ENCODE measurements around the gene CCDC97.

CCDC97 gene

GRCh38 chr19:41265395-41266153 is 44.4 kb upstream of the CCDC97 start:
- DNase-seq (ENCODE audit: insufficient read length, low spot score) (no peak), FAIRE-seq (no peak)
- TF ChIP-seq, protein P1, sequence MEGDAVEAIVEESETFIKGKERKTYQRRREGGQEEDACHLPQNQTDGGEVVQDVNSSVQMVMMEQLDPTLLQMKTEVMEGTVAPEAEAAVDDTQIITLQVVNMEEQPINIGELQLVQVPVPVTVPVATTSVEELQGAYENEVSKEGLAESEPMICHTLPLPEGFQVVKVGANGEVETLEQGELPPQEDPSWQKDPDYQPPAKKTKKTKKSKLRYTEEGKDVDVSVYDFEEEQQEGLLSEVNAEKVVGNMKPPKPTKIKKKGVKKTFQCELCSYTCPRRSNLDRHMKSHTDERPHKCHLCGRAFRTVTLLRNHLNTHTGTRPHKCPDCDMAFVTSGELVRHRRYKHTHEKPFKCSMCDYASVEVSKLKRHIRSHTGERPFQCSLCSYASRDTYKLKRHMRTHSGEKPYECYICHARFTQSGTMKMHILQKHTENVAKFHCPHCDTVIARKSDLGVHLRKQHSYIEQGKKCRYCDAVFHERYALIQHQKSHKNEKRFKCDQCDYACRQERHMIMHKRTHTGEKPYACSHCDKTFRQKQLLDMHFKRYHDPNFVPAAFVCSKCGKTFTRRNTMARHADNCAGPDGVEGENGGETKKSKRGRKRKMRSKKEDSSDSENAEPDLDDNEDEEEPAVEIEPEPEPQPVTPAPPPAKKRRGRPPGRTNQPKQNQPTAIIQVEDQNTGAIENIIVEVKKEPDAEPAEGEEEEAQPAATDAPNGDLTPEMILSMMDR (IDR thresholded peaks at IDR 0.05; ENCODE audit: insufficient read depth, missing control alignments): no peak

DNA sequence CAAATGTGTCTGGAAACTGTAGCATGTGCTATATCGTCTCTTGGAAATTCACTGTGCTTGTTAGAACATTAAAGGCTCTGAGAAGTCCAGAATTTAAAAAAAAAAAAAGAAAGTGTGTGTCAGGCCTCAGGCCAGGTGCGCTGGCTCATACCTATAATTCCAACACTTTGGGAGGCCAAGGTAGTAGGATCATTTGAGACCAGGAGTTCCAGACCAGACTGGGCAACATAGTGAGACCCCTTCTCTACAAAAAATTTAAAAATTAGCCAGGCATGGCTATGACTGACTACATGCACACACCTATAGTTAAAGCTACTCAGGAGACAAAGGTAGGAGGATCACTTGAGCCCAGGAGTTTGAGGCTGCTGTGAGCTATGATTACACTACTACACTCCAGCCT is 40.9 kb upstream of the CCDC97 start:
- FAIRE-seq (no peak), DNase-seq (ENCODE audit: insufficient read length, low spot score) (no peak)
- TF ChIP-seq, protein P1 (IDR thresholded peaks at IDR 0.05; ENCODE audit: insufficient read depth, missing control alignments): no peak

DNA sequence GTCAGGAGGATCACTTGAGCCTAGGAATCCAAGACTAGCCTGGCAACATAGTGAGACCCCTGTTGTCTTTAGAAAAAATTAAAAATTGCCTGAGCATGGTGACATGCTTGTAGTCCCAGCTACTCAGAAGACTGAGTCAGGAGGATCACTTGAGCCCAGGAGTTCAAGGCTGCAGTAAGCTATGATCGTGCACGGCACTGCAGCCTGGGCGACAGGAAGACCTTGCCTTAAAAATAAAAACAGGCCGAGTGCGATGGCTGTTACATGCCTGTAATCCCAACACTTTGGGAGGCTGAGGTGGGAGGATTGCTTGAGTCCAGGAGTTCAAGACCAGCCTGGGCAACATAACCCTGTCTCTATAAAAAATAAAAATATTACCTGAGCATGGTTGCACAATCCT is 40.4 kb upstream of the CCDC97 start:
- DNase-seq (ENCODE audit: insufficient read length, low spot score) (no peak), FAIRE-seq (no peak)
- TF ChIP-seq, protein P1 (IDR thresholded peaks at IDR 0.05; ENCODE audit: insufficient read depth, missing control alignments): no peak

DNA sequence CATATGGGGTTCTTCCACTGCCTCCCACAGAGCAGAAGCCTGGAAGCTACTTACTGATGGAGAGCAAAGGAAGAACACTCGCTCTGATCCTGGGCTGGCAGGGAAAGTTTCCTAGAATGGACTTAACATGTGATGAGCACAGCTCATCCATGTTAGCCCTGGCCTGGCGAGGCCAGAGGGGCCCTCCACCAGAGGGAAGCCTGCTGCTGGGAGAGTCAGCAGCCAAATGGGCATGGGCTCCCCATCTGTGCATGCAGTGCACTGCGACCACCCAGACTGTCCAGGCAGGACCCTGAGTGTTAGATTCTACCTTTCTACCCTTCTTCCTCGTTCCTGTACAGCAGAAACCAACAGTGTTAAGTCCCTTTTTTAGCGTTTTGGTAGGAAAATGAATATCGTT is 36.9 kb upstream of the CCDC97 start:
- no peak for DNase-seq (ENCODE audit: insufficient read length, low spot score)
- no peak for FAIRE-seq
- TF ChIP-seq, protein P1 (IDR thresholded peaks at IDR 0.05; ENCODE audit: insufficient read depth, missing control alignments): no peak

DNA sequence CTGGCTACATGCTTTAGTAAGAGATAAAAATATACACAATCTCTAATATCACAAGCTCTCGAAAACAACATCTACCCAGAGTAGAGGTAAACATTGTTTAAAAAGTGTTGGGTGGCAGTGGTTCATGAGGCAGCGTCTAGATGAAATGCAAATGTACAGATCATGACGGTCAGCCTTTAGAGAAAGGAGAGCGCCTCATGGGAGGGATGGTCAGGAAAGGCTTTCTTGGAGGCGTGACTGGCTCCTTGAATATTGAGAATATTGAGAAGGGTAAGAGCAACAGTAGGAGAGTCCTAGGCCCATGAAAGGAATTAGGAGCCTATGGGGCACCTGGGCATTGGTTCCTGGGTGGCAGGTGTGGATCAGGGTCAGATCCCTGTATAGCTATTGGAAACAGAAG is 35.2 kb upstream of the CCDC97 start:
- FAIRE-seq: no peak

GRCh38 chr19:41276231-41276630 is 33.7 kb upstream of the CCDC97 start:
- DNase-seq (ENCODE audit: insufficient read length, low spot score): no peak
- FAIRE-seq: no peak
- TF ChIP-seq, protein P1 (IDR thresholded peaks at IDR 0.05; ENCODE audit: insufficient read depth, missing control alignments): no peak

More for the DNA sequence above, 35.2 kb upstream of the CCDC97 start:
- DNase-seq (ENCODE audit: insufficient read length, low spot score): no peak
- TF ChIP-seq, protein P1 (IDR thresholded peaks at IDR 0.05; ENCODE audit: insufficient read depth, missing control alignments): no peak

DNA sequence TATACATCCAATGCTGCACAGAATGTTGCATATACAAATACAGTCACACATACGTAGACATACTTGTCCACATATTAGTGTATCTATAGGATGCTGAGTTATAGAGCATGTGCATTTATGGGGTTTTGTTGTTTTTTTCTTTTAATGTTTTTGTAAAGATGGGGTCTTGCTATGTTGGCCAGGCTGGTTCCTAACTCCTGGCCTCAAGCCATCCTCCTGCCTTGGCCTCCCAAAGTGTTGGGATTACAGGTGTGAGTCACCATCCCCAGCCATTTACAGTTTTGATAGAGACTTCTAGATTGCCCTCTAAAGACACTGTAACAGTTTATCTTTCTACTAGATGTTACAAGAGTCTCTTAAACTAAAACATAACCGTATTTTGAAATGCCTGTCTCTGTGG is 31.5 kb upstream of the CCDC97 start:
- TF ChIP-seq, protein P1 (IDR thresholded peaks at IDR 0.05; ENCODE audit: insufficient read depth, missing control alignments): no peak
- no peak for DNase-seq (ENCODE audit: insufficient read length, low spot score)
- FAIRE-seq: no peak

All from D721Med (cell line).